Trophoblast cell (in vitro differentiated cells and primary cell): ENCODE measurements around the gene MAP1A.
"Not testable (repeated sequence)": the region's sequence is repeated elsewhere in the genome, so short reads cannot be mapped to it uniquely, and the experiment has no call there.

Experiments used
- DNase-seq, 2 donors: peaks; one replicate each; pipeline ENCODE4 v3.0.0-alpha.2; 2016
- H2AFZ ChIP-seq: 2 replicates; pipeline ENCODE4 v1.6.1; 2013; ENCODE audit warnings: low read length, moderate library complexity, mild to moderate bottlenecking; ENCODE audit not compliant: insufficient read depth, poor library complexity
- H2AK5ac ChIP-seq: 2 replicates; pipeline ENCODE4 v1.6.1; 2013; ENCODE audit warnings: mild to moderate bottlenecking, low read length
- H2BK120ac ChIP-seq: 2 replicates; pipeline ENCODE4 v1.6.1; 2013; ENCODE audit warnings: low read length, mild to moderate bottlenecking, moderate library complexity; ENCODE audit not compliant: insufficient read depth, poor library complexity
- H2BK12ac ChIP-seq: 2 replicates; pipeline ENCODE4 v1.6.1; 2013; ENCODE audit warnings: mild to moderate bottlenecking, low read length, moderate library complexity
- H2BK5ac ChIP-seq: 2 replicates; pipeline ENCODE4 v1.6.1; 2013; ENCODE audit warnings: low read length, low read depth, moderate library complexity, mild to moderate bottlenecking; ENCODE audit not compliant: poor library complexity
- H3K14ac ChIP-seq: 2 replicates; pipeline ENCODE4 v1.6.1; 2013; ENCODE audit warnings: mild to moderate bottlenecking, low read length
- H3K18ac ChIP-seq: 2 replicates; pipeline ENCODE4 v1.6.1; 2013; ENCODE audit warnings: mild to moderate bottlenecking, low read length
- H3K23ac ChIP-seq: 2 replicates; pipeline ENCODE4 v1.6.1; 2013; ENCODE audit warnings: low read length
- H3K27ac ChIP-seq: 2 replicates; pipeline ENCODE4 v1.5.1; 2013; ENCODE audit warnings: low read depth, mild to moderate bottlenecking, inconsistent platforms, low read length, moderate library complexity
- H3K27me3 ChIP-seq: 2 replicates; pipeline ENCODE4 v1.6.1; 2013; ENCODE audit warnings: inconsistent platforms, mild to moderate bottlenecking, low read length, moderate library complexity; ENCODE audit not compliant: insufficient read depth
- H3K36me3 ChIP-seq, 2 experiments: 1 replicate in 1 of 2; 2 replicates in 1 of 2; pipeline ENCODE4 v1.6.1; 2013; ENCODE audit warnings: low read length in 2 of 2, mild to moderate bottlenecking in 2 of 2, moderate library complexity in 1 of 2; ENCODE audit not compliant: insufficient read depth in 2 of 2, control insufficient read depth in 1 of 2
- H3K4ac ChIP-seq: 2 replicates; pipeline ENCODE4 v1.6.1; 2013; ENCODE audit warnings: low read depth, mild to moderate bottlenecking, low read length, moderate library complexity
- H3K4me1 ChIP-seq, 2 experiments: 1 replicate in 1 of 2; 2 replicates in 1 of 2; pipeline ENCODE4 v1.6.1; 2013; ENCODE audit warnings: low read length in 2 of 2, mild to moderate bottlenecking in 2 of 2, moderate library complexity in 1 of 2; ENCODE audit not compliant: insufficient read depth in 2 of 2, control insufficient read depth in 1 of 2
- H3K4me2 ChIP-seq: 2 replicates; pipeline ENCODE4 v1.6.1; 2013; ENCODE audit warnings: inconsistent platforms, mild to moderate bottlenecking, low read length, moderate library complexity
- H3K4me3 ChIP-seq: 2 replicates; pipeline ENCODE4 v1.5.1; 2013; ENCODE audit warnings: mild to moderate bottlenecking, low read depth, low read length, inconsistent platforms
- H3K79me1 ChIP-seq: one replicate; pipeline ENCODE4 v1.6.1; 2013; ENCODE audit warnings: low read length
- H3K79me2 ChIP-seq: 2 replicates; pipeline ENCODE4 v1.6.1; 2013; ENCODE audit warnings: low read length, mild to moderate bottlenecking; ENCODE audit not compliant: control insufficient read depth, insufficient read depth, poor library complexity
- H3K9ac ChIP-seq: 2 replicates; pipeline ENCODE4 v1.6.1; 2013; ENCODE audit warnings: mild to moderate bottlenecking, low read length
- H3K9me3 ChIP-seq: 2 replicates; pipeline ENCODE4 v1.6.1; 2013; ENCODE audit warnings: low read depth, mild to moderate bottlenecking, control low read depth, inconsistent platforms, low read length; ENCODE audit not compliant: insufficient read depth
- H4K12ac ChIP-seq: 2 replicates; pipeline ENCODE4 v1.6.1; 2013; ENCODE audit warnings: low read depth, mild to moderate bottlenecking, low read length, moderate library complexity
- H4K8ac ChIP-seq: 2 replicates; pipeline ENCODE4 v1.6.1; 2013; ENCODE audit warnings: low read depth, mild to moderate bottlenecking, low read length, moderate library complexity
- H4K91ac ChIP-seq: one replicate; pipeline ENCODE4 v1.6.1; 2013; ENCODE audit warnings: low read depth, mild to moderate bottlenecking, low read length, moderate library complexity
- WGBS: extraction: QIAGEN DNeasy Blood & Tissue Kit; methylation state at CpG from one replicate; pipeline ENCODE4 v1.1.7; 2013; ENCODE audit warnings: missing lambda C conversion rate; ENCODE audit not compliant: insufficient read length, insufficient coverage; ENCODE audit errors: extremely low coverage; 5-methylcytosine and 5-hydroxymethylcytosine counted together

The MAP1A gene

GRCh38 chr15:43574607-43575006, 57.2 kb downstream of the MAP1A start:
- H3K4me1 ChIP-seq, H3K23ac ChIP-seq, H3K27ac ChIP-seq, H3K4me3 ChIP-seq, H3K27me3 ChIP-seq, DNase-seq, H3K79me2 ChIP-seq, H2AFZ ChIP-seq, H3K18ac ChIP-seq, H3K9me3 ChIP-seq, H2AK5ac ChIP-seq, H2BK12ac ChIP-seq, H3K9ac ChIP-seq, H4K91ac ChIP-seq, H2BK5ac ChIP-seq, H3K4ac ChIP-seq, H2BK120ac ChIP-seq, H4K8ac ChIP-seq, H3K36me3 ChIP-seq, H4K12ac ChIP-seq, H3K14ac ChIP-seq, H3K4me2 ChIP-seq, H3K79me1 ChIP-seq: not testable (repeated sequence)
- no CpG with 5 or more reads among the region's 1 CpG for WGBS
